ENCODE data around the gene MBP.

MBP gene

DNA sequence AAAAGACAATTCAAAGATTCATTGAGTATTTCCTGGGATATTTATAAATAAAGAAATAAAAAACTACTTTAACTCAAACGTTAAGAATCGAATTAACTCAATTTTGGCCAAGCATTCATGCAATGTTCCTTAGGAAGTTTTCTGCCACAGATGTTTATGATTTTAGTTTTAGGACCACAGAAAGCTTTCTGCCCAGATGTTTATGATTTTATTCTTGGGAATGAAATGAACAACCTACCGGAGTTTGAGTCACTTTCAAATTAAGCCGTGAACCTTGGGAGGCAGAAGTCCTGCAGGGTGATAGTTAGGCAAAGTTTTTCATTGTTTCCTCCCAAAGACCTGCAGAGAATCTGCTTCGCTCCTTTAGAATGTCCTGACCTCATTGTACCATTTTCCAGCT is 34.7 kb upstream of the MBP start:
- H3K4me3 ChIP-seq (replicated peaks; ENCODE audit: insufficient read depth, low read length) = no peak overlapping the region
- TF ChIP-seq, protein P1, sequence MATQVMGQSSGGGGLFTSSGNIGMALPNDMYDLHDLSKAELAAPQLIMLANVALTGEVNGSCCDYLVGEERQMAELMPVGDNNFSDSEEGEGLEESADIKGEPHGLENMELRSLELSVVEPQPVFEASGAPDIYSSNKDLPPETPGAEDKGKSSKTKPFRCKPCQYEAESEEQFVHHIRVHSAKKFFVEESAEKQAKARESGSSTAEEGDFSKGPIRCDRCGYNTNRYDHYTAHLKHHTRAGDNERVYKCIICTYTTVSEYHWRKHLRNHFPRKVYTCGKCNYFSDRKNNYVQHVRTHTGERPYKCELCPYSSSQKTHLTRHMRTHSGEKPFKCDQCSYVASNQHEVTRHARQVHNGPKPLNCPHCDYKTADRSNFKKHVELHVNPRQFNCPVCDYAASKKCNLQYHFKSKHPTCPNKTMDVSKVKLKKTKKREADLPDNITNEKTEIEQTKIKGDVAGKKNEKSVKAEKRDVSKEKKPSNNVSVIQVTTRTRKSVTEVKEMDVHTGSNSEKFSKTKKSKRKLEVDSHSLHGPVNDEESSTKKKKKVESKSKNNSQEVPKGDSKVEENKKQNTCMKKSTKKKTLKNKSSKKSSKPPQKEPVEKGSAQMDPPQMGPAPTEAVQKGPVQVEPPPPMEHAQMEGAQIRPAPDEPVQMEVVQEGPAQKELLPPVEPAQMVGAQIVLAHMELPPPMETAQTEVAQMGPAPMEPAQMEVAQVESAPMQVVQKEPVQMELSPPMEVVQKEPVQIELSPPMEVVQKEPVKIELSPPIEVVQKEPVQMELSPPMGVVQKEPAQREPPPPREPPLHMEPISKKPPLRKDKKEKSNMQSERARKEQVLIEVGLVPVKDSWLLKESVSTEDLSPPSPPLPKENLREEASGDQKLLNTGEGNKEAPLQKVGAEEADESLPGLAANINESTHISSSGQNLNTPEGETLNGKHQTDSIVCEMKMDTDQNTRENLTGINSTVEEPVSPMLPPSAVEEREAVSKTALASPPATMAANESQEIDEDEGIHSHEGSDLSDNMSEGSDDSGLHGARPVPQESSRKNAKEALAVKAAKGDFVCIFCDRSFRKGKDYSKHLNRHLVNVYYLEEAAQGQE (IDR thresholded peaks at IDR 0.05; ENCODE audit: insufficient replicate concordance, low read depth) = no peak
- TF ChIP-seq GABPA (IDR thresholded peaks at IDR 0.05; ENCODE audit: low read depth) = no peak
- TF ChIP-seq POLR2AphosphoS5 (IDR thresholded peaks at IDR 0.05; ENCODE audit: low read depth) = no peak
- TF ChIP-seq, protein P2, sequence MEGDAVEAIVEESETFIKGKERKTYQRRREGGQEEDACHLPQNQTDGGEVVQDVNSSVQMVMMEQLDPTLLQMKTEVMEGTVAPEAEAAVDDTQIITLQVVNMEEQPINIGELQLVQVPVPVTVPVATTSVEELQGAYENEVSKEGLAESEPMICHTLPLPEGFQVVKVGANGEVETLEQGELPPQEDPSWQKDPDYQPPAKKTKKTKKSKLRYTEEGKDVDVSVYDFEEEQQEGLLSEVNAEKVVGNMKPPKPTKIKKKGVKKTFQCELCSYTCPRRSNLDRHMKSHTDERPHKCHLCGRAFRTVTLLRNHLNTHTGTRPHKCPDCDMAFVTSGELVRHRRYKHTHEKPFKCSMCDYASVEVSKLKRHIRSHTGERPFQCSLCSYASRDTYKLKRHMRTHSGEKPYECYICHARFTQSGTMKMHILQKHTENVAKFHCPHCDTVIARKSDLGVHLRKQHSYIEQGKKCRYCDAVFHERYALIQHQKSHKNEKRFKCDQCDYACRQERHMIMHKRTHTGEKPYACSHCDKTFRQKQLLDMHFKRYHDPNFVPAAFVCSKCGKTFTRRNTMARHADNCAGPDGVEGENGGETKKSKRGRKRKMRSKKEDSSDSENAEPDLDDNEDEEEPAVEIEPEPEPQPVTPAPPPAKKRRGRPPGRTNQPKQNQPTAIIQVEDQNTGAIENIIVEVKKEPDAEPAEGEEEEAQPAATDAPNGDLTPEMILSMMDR (IDR thresholded peaks at IDR 0.05; ENCODE audit: insufficient read depth, low read length) = no peak
- TF ChIP-seq SPI1 (IDR thresholded peaks at IDR 0.05; ENCODE audit: borderline replicate concordance, low read depth) = no peak
- H3K27ac ChIP-seq (replicated peaks) = no peak overlapping the region
- no peak for DNase-seq (ENCODE audit: low read depth in 1 of 2, low spot score in 1 of 2)
- peaks cover 2% of the 10 kb centered on the region for H3K27me3 ChIP-seq (ENCODE audit: insufficient read depth, poor library complexity, severe bottlenecking)

DNA sequence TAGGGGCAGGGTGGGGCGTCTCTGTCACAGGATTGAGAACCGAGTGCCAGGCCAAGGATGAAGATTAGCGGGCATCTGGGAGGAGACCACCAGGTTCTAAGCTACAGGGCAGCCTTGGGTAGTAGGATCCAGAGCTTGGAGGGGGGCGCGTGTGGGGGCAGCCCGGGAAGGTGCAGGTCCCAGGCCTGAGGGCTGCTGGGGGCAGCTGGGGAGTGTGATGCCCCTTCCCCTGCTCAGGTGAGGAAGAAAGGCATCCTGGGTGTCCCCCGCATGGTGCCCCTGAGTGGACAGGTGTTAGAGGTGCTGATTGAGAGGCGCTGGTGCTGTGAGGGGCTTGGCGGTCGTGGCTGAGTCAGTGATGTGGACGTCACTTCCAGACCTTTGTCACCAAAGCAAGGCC is 33.9 kb upstream of the MBP start:
- TF ChIP-seq SPI1 (IDR thresholded peaks at IDR 0.05; ENCODE audit: borderline replicate concordance, low read depth) (no peak), GABPA (IDR thresholded peaks at IDR 0.05; ENCODE audit: low read depth) (no peak), POLR2AphosphoS5 (IDR thresholded peaks at IDR 0.05; ENCODE audit: low read depth) (no peak)
- TF ChIP-seq, protein P2 (IDR thresholded peaks at IDR 0.05; ENCODE audit: insufficient read depth, low read length) = no peak
- TF ChIP-seq, protein P1 (IDR thresholded peaks at IDR 0.05; ENCODE audit: insufficient replicate concordance, low read depth) = no peak
- Histone ChIP-seq H3K27me3 (ENCODE audit: insufficient read depth, poor library complexity, severe bottlenecking) (peaks cover 2% of the 10 kb centered on the region), H3K4me3 (replicated peaks; ENCODE audit: insufficient read depth, low read length) (no peak overlapping the region), H3K27ac (replicated peaks) (no peak overlapping the region)
- no peak for DNase-seq (ENCODE audit: low read depth in 1 of 2, low spot score in 1 of 2)

DNA sequence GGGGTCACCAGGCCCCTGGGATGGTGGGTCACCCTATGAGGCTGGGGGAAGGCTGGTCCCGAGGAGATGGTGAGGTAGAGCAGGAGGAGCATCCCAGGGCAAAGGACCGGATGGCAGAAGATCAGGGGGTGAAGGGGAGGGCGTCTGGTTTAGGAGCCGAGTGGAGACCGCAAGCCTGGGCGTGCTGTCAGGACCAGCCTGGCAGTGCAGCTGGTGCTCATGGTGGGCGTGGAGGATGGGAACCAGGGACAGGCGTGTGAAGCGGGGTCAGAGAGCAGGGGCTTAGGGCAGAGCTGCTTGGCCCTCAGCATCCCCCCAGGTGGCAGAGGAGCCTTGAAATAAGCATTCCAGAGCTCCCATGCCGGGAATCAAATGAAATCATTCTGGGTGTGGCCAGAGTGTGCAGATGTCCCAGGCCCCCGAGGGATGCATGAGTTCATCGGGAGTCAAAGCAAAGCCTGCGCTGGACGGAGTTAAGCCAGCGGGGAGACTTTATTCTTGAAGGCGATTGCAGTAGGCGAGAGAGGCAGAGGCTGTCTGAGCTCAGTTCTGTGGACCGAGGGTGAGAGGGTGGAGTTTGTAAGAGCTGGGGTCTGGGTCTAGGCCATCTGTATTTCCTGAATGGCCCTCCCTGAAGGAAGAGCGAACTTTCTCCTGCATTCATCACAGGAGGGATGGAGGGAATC is 33.1 kb upstream of the MBP start:
- peaks cover 2% of the 10 kb centered on the region for H3K27me3 ChIP-seq (ENCODE audit: insufficient read depth, poor library complexity, severe bottlenecking)
- no peak overlapping the region for H3K4me3 ChIP-seq (replicated peaks; ENCODE audit: insufficient read depth, low read length)
- no peak for DNase-seq (ENCODE audit: low read depth in 1 of 2, low spot score in 1 of 2)
- H3K27ac ChIP-seq (replicated peaks) = no peak overlapping the region
- TF ChIP-seq, protein P2 (IDR thresholded peaks at IDR 0.05; ENCODE audit: insufficient read depth, low read length) = no peak
- no peak for TF ChIP-seq GABPA (IDR thresholded peaks at IDR 0.05; ENCODE audit: low read depth)
- no peak for TF ChIP-seq SPI1 (IDR thresholded peaks at IDR 0.05; ENCODE audit: borderline replicate concordance, low read depth)
- TF ChIP-seq POLR2AphosphoS5 (IDR thresholded peaks at IDR 0.05; ENCODE audit: low read depth) = no peak
- TF ChIP-seq, protein P1 (IDR thresholded peaks at IDR 0.05; ENCODE audit: insufficient replicate concordance, low read depth) = no peak

Data from HL-60 (cell line).